H4 (cell line): ENCODE measurements around the gene PRAMEF13. TPM values are rescaled to one million over a fixed set of nuclear protein-coding genes. Genes with fewer than 3 reads are reported as not detected.
A peak's percentile ranks its signal among the peaks of the same experiment; 100 is the strongest.
"Not testable (repeated sequence)": the region's sequence is repeated elsewhere in the genome, so short reads cannot be mapped to it uniquely, and the experiment has no call there.

Experiments used
- DNase-seq: peaks from one replicate; pipeline ENCODE4 v3.0.0-alpha.2; 2015; ENCODE audit warnings: low spot score
- total RNA-seq: library from RNA; depleted of rRNA; stranded (reverse); fragments of >200 nt; shearing (Covaris generic); gene quantifications from 2 replicates; pipeline ENCODE4 v1.2.3, GENCODE V29; 2014; rRNA removed

PRAMEF13 gene
- not detected in 2 replicates for total RNA-seq

DNA sequence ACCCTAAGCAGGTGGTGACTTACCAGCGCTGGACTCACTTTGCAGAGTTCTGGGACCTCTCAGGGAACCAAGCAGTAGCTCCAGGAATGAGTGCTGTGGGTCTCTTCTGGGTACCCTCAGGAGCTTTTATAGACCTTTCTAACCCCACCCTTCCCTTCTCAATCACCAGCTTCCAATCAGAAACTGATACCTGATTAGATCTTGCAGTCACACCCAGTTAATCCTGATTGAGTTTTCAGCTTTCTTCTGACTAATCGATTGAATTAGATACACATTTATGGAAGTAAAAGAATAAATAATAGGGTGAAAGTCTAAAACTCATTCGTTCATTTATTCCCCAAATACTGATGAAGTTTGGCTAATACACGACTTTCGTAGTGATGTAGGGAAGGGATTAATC, at the start of gene PRAMEF13:
Gene PRAMEF13, minus strand, starts transcription at position 101 of the 400 bp plus-strand sequence. CDS start 1,820 bp downstream, outside the sequence.
- DNase-seq: not testable (repeated sequence)

DNA sequence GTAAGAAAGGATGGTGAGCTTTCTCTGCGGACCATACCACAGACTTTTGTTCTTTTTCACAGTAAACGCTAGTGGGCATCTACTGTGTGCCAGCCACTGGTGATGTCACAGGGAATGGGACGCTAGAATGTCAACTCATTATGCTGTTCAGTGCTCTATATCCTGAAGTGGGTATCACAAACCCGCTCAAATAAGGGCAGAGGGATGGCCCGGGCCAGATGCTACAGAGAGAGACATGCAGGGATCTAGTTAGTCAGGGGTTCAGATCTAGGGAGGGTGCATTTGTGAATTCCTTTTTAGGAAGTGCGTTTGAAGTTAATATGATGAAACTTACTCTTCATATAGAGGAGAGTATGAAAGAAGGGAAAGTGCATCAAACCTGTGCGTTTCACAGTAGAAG, 45.9 kb upstream of the PRAMEF13 start:
- DNase-seq: not testable (repeated sequence)

GRCh38 chr1:13246554-13246871, 45.3 kb upstream of the PRAMEF13 start:
- not testable (repeated sequence) for DNase-seq

GRCh38 chr1:13245841-13246553, 44.8 kb upstream of the PRAMEF13 start:
- not testable (repeated sequence) for DNase-seq

- DNase-seq: not testable (repeated sequence)
Measured at GRCh38 chr1:13243536-13244263, 42.5 kb upstream of the PRAMEF13 start.

- not testable (repeated sequence) for DNase-seq
Measured at GRCh38 chr1:13239633-13240032, 38.4 kb upstream of the PRAMEF13 start.

- DNase-seq: not testable (repeated sequence)
Measured at GRCh38 chr1:13237572-13237971, 36.4 kb upstream of the PRAMEF13 start.

- DNase-seq: not testable (repeated sequence)
Measured at GRCh38 chr1:13234057-13234456, 32.8 kb upstream of the PRAMEF13 start.

DNA sequence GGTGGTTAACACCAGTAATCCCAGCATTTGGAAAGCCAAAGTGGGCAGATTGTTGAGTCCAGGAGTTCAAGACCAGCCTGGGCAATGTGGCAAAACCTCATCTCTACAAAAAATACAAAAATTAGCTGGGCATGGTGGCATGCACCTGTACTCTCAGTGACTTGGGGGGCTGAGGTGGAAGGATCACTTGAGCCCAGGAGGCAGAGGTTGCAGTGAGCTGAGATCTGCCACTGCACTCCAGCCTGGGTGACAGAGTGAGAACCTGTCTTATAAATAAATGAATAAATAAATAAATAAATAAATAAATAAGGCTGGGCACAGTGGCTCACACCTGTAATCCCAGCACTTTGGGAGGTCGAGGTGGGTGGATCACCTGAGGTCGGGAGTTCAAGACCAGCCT, 30.8 kb upstream of the PRAMEF13 start:
- not testable (repeated sequence) for DNase-seq

DNA sequence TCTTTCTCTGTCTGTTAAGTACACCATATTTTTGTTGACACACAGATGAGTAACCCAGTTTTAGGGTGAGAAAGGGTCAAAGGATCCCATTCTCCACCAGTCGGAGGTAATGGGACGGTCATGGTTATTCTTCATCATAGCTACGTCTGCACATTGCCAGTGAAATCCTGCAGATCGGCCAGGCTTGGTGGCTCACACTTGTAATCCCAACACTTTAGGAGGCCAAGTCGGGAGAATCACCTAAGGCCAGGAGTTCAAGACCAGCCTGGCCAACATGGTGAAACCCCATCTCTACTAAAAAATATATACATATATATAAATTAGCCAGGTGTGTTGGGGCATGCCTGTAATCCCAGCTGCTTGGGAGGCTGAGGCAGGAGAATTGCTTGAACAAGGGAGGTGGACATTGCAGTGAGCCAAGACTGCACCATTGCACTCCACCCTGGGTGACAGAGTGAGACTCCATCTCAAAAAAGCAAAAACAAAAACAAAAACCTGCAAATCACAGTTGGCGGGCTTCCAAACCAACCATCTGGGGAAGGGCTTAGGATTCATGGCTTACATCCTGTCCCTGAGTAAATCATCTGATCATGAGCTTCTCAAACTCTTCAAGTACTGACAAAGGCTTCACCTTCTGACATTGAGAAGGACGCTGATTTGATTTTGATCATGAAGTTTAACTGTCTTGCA, 30.0 kb upstream of the PRAMEF13 start:
- not testable (repeated sequence) for DNase-seq

DNA sequence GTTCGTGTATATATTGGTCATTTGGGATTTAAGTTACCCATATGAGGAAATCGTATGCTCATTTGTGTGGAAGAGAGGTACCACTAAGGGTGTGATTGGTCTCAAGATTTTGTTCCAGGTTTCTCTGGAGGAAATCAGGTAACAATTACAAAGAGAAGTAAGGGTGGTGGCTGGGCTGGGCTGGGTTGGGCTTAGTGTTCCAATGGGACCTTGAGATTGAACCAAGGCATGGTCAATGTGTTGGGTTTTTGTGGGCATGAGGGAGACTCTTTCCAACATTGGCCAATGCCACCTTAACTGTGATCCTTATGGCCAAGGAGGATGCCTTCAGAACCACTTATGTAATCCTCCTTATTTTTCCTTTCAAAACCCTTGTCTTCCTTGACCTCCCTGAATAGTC, 29.4 kb upstream of the PRAMEF13 start:
- DNase-seq: not testable (repeated sequence)

DNA sequence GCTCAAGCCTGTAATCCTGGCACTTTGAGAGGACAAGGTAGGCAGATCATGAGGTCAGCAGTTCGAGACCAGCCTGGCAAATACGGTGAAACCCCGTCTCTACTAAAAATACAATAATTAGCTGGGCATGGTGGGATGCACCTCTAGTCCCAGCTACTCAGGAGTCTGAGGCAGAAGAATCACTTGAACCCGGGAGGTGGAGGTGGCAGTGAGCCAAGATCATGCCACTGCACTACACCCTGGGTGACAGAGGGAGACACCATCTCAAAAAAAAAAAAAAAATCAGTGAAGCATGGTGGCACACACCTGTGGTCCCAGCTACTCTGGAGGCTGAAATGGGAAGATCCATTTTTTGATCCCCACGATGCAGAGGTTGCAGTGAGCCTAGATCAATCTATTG, 28.9 kb upstream of the PRAMEF13 start:
- not testable (repeated sequence) for DNase-seq

- peak; percentile 37 for DNase-seq
Measured at GRCh38 chr1:13228343-13228781, 27.2 kb upstream of the PRAMEF13 start.

DNA sequence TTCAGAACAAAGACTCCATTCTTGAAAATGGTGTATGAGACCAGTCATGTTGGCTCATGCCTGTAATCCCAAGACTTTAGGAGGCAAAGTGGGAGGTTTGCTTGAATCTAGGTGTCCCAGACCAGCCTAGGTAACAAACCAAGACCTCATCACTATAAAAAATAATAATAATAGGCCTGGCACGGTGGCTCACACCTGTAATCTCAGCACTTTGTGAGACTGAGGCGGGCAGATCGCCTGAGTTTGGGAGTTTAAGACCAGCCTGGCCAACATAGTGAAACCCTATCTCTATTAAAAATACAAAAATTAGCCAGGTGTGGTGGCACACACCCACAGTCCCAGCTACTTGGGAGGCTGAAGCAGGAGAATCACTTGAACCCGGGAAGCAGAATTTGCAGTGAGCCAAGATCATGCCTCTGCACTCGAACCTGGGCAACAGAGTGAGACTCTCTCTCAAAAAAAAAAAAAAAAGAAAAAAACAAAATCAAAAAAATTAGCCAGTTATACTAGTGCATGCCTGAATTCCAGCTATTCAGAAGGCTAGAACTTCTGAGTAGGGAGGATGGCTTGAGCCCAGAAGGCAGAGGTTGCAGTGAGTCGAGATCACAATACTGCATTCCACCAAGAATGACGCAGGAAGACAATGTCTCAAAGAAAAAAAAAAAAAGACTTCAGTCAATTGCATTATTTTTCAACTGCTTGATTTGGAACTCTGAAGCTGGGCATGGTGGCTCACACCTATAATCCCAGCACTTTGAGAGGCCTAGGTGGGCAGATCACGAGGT, 26.3 kb upstream of the PRAMEF13 start:
- not testable (repeated sequence) for DNase-seq

GRCh38 chr1:13225675-13226204, 24.5 kb upstream of the PRAMEF13 start, which contains the start of gene PRAMEF18:
TSS of gene PRAMEF18 (minus strand) at chr1:13226154. CDS start at chr1:13226106, 48 bp downstream.
- not testable (repeated sequence) for DNase-seq

DNA sequence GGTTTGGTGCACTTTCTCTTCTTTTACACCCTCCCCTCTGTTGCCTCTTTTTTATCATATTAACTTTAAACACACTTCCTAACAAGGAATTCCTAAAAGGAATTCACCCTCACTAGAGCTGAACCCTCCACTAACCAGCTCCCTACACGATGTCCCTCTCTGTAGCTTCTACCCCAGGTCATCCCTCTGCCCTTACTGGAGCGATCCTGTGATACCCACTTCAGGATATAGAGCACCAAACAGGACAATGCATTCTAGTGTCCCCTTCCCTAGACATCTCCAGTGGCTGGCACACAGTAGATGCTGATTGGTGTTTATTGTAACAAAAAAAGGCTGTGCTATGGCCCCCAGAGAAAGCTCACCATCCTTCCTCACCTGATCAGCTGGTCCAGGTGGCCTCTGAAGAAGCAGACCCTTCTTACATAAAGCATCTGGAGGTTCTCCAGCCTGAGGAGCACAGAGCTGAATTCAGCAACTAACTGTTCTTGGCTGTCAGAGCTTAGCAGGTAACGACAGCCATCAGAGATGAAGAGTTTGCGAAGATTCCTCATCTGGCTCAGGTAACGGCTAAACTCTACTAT, 23.4 kb upstream of the PRAMEF13 start:
- no peak for DNase-seq

DNA sequence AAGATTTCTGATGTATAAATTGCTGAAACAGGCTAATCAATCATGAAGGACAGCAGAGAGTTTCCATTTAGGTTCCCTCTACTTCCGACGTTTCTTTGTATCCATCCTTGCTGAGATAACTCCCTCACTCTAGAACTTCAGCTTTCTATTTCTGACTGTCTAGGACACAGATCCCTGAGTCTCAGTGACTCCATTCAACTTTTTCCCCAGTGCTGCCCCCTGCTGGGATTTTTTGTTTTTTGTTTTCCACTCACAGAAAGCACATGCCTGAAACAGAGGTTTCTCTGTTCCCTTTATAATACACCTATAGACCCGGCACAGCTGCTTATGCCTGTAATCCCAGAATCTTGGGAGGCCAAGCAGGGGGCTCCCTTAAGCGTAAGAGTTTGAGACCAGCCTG, 21.6 kb upstream of the PRAMEF13 start:
- not testable (repeated sequence) for DNase-seq

DNA sequence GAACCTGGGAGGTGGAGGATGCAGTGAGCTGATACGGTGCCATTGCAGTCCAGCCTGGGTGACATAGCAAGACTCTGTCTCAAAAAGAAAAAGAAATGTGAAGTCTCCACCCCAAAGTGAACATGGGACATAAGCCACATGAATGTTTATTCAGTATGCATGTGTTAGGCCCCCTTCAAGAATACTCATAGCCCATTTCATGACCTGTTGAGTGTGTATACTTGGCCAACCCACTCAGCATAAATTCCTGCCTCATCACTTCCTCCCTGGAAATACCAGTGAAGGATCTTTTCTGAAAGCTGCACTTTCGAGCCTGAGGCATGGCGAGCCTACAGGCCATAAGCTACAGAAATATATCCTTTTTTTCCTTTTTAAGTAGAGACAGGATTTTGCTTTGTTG, 18.0 kb upstream of the PRAMEF13 start:
- DNase-seq: not testable (repeated sequence)

GRCh38 chr1:13216619-13217018, 15.4 kb upstream of the PRAMEF13 start:
- not testable (repeated sequence) for DNase-seq

DNA sequence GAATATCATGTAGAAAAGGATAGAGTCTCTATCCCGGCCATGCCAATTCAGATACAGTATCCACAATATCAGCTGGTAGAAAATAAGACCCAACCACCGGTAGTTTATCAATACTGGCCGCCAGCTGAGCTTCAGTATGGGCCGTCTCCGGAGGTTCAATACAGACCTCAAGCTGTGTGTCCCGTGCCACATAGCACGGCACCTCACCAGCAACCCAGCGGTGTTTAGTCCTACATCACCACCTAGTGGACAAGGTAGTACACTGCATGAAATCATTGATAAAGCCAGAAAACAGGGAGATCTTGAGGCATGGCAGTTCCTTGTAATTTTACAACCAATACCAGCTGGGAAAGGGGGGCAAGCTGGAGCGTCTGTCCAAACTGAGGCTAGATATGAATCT, 7.5 kb upstream of the PRAMEF13 start:
- DNase-seq: not testable (repeated sequence)

- DNase-seq: not testable (repeated sequence)
Measured at GRCh38 chr1:13171548-13171947, 29.7 kb downstream of the PRAMEF13 start, which contains the start of gene PRAMEF9. TSS of gene PRAMEF9 (plus strand) at chr1:13171848. CDS start at chr1:13175281, 3,433 bp downstream.
